ENCODE results near the gene TRAF4.

- TF ChIP-seq EP300 (IDR thresholded peaks at IDR 0.05), result no peak
- TF ChIP-seq CTCF (IDR thresholded peaks at IDR 0.05), result no peak
- TF ChIP-seq POLR2AphosphoS5 (IDR thresholded peaks at IDR 0.05), result no peak
Observed at GRCh38 chr17:28744104-28744971, 527 bp downstream of the TRAF4 start.
